ENCODE measurements around the gene ARCN1.

GRCh38 chr11:118633979-118634378, 61.8 kb downstream of the ARCN1 start:
- TF ChIP-seq, protein P1, sequence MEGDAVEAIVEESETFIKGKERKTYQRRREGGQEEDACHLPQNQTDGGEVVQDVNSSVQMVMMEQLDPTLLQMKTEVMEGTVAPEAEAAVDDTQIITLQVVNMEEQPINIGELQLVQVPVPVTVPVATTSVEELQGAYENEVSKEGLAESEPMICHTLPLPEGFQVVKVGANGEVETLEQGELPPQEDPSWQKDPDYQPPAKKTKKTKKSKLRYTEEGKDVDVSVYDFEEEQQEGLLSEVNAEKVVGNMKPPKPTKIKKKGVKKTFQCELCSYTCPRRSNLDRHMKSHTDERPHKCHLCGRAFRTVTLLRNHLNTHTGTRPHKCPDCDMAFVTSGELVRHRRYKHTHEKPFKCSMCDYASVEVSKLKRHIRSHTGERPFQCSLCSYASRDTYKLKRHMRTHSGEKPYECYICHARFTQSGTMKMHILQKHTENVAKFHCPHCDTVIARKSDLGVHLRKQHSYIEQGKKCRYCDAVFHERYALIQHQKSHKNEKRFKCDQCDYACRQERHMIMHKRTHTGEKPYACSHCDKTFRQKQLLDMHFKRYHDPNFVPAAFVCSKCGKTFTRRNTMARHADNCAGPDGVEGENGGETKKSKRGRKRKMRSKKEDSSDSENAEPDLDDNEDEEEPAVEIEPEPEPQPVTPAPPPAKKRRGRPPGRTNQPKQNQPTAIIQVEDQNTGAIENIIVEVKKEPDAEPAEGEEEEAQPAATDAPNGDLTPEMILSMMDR (IDR thresholded peaks at IDR 0.05; ENCODE audit: poor library complexity, severe bottlenecking): no peak
- TF ChIP-seq EZH2 (IDR thresholded peaks at IDR 0.05; ENCODE audit: borderline replicate concordance, insufficient read depth, low read length, poor library complexity, severe bottlenecking) (no peak), EP300 (conservative IDR thresholded peaks at IDR 0.05; ENCODE audit: poor library complexity, severe bottlenecking) (no peak), POLR2AphosphoS5 (IDR thresholded peaks at IDR 0.05) (no peak), REST (IDR thresholded peaks at IDR 0.05; ENCODE audit: borderline replicate concordance) (no peak)
